ENCODE results near the gene EYA3. TPM values are rescaled to one million over a fixed set of nuclear protein-coding genes. Genes with fewer than 3 reads are reported as not detected.

The EYA3 gene
- total and polyA plus RNA-seq, 2 of the 8 experiments (the other 6 are each of a cell fraction or from before 2014, with no cell fraction given): 15.0 to 33.9 TPM

GRCh38 chr1:27959792-27960603 is 128.4 kb downstream of the EYA3 start, which contains the start of gene XKR8 (continued):
- TF ChIP-seq NANOG (IDR thresholded peaks at IDR 0.05; ENCODE audit: insufficient read depth, low read depth, low read length, poor library complexity, severe bottlenecking): no peak
- no peak for TF ChIP-seq SP1 (IDR thresholded peaks at IDR 0.05; ENCODE audit: low read depth, low read length)
- no peak for TF ChIP-seq POU5F1 (IDR thresholded peaks at IDR 0.05; ENCODE audit: low read depth, low read length)
- no peak for TF ChIP-seq TCF12 (IDR thresholded peaks at IDR 0.05; ENCODE audit: low read depth, low read length)
- no peak for TF ChIP-seq ATF3 (IDR thresholded peaks at IDR 0.05; ENCODE audit: insufficient read depth, low read depth, low read length)
- no peak for TF ChIP-seq CBX5 (IDR thresholded peaks at IDR 0.05; ENCODE audit: low read depth, low read length)
- TF ChIP-seq CHD7 (IDR thresholded peaks at IDR 0.05; ENCODE audit: insufficient replicate concordance, low read length): no peak
- no peak for TF ChIP-seq EZH2 (IDR thresholded peaks at IDR 0.05; ENCODE audit: low read depth, low read length, severe bottlenecking)

All from H1 (cell line).